CD14-positive monocyte (primary cell): Measurements from ENCODE around the gene OR52K2. TPM values are rescaled to one million over a fixed set of nuclear protein-coding genes. Genes with fewer than 3 reads are reported as not detected.

Source experiments
- DNase-seq, 3 donors: peaks; one replicate each; pipeline ENCODE4 v3.0.0-alpha.2; 2011 to 2022
- H2AFZ ChIP-seq: 2 replicates; pipeline ENCODE4 v1.6.0; 2012; ENCODE audit warnings: mild to moderate bottlenecking, low read depth, low read length, inconsistent platforms; ENCODE audit not compliant: insufficient read depth, poor library complexity, severe bottlenecking
- H3K27ac ChIP-seq, 2 donors: 1 replicate in 1 of 2; 2 replicates in 1 of 2; pipeline ENCODE4 v1.5.1; 2012 to 2013; ENCODE audit warnings: low read length in 2 of 2, control low read depth in 1 of 2, inconsistent platforms in 1 of 2, low read depth in 1 of 2, mild to moderate bottlenecking in 1 of 2
- H3K27me3 ChIP-seq, 2 donors: one replicate each; pipeline versions ENCODE4 v1.6.0 to v1.6.1; 2011 to 2013; ENCODE audit warnings: low read length in 2 of 2; ENCODE audit not compliant: control insufficient read depth in 2 of 2, insufficient read depth in 2 of 2
- H3K36me3 ChIP-seq, 2 donors: replicated peaks in 1 of 2; 1 replicate in 1 of 2; 2 replicates in 1 of 2; pipeline versions ENCODE4 v1.5.1 to v1.6.1; 2012 to 2013; ENCODE audit warnings: low read length in 2 of 2, control low read depth in 1 of 2, inconsistent platforms in 1 of 2, mild to moderate bottlenecking in 1 of 2; ENCODE audit not compliant: insufficient read depth in 2 of 2, control insufficient read depth in 1 of 2
- H3K4me1 ChIP-seq, 2 donors: 1 replicate in 1 of 2; 2 replicates in 1 of 2; pipeline versions ENCODE4 v1.5.1 to v1.6.1; 2012 to 2013; ENCODE audit warnings: low read length in 2 of 2, control low read depth in 1 of 2, inconsistent platforms in 1 of 2, mild to moderate bottlenecking in 1 of 2, moderate library complexity in 1 of 2; ENCODE audit not compliant: insufficient read depth in 2 of 2, control insufficient read depth in 1 of 2
- H3K4me2 ChIP-seq: replicated peaks from 2 replicates; pipeline ENCODE3; 2012; ENCODE audit warnings: low read length, moderate library complexity, mild to moderate bottlenecking; ENCODE audit not compliant: poor library complexity, severe bottlenecking; ENCODE audit errors: extremely low read depth
- H3K4me3 ChIP-seq, 3 experiments: fragments of 200-600 bp in 1 of 3; sonication (generic) in 1 of 3; replicated peaks in 1 of 3; 1 replicate in 2 of 3; 2 replicates in 1 of 3; pipeline ENCODE4 v1.5.1; 2011 to 2013; ENCODE audit warnings: low read length in 3 of 3, mild to moderate bottlenecking in 3 of 3, control low read depth in 2 of 3, low read depth in 2 of 3, inconsistent platforms in 1 of 3, moderate library complexity in 1 of 3
- H3K79me2 ChIP-seq: 2 replicates; pipeline ENCODE4 v1.6.0; 2012; ENCODE audit warnings: mild to moderate bottlenecking, control low read depth, inconsistent platforms, low read length, moderate library complexity; ENCODE audit not compliant: insufficient read depth
- H3K9ac ChIP-seq: 2 replicates; pipeline ENCODE4 v1.6.0; 2017; ENCODE audit warnings: low read length, mild to moderate bottlenecking; ENCODE audit not compliant: insufficient read depth, poor library complexity, severe bottlenecking
- H3K9me3 ChIP-seq, 2 donors: replicated peaks in 1 of 2; 1 replicate in 1 of 2; 2 replicates in 1 of 2; pipeline versions ENCODE4 v1.5.1 to v1.6.1; 2012 to 2013; ENCODE audit warnings: low read length in 2 of 2, control low read depth in 1 of 2; ENCODE audit not compliant: control insufficient read depth in 1 of 2, insufficient read depth in 1 of 2
- H4K20me1 ChIP-seq: 2 replicates; pipeline ENCODE4 v1.6.0; 2012; ENCODE audit warnings: mild to moderate bottlenecking, low read length, control low read depth, moderate library complexity; ENCODE audit not compliant: insufficient read depth
- H3K27ac Mint-ChIP-seq, 7 donors: one replicate each; pipeline ENCODE4 v1.8.0; 2020; ENCODE audit warnings: mild to moderate bottlenecking in 7 of 7, mixed read lengths in 7 of 7, moderate library complexity in 6 of 7, inconsistent platforms in 2 of 7
- H3K27me3 Mint-ChIP-seq, 3 donors: one replicate each; pipeline ENCODE4 v1.8.0; 2021 to 2022; ENCODE audit warnings: low read depth in 3 of 3, mild to moderate bottlenecking in 3 of 3, mixed read lengths in 3 of 3, moderate library complexity in 3 of 3, inconsistent platforms in 1 of 3
- H3K36me3 Mint-ChIP-seq, 2 donors: one replicate each; pipeline ENCODE4 v1.8.0; 2020; ENCODE audit warnings: mixed read lengths in 2 of 2, inconsistent platforms in 1 of 2, mild to moderate bottlenecking in 1 of 2
- H3K4me1 Mint-ChIP-seq: one replicate; pipeline ENCODE4 v1.8.0; 2020; ENCODE audit warnings: mild to moderate bottlenecking, mixed read lengths
- H3K4me3 Mint-ChIP-seq, 2 donors: one replicate each; pipeline ENCODE4 v1.8.0; 2020; ENCODE audit warnings: mild to moderate bottlenecking in 2 of 2, mixed read lengths in 2 of 2, moderate library complexity in 1 of 2
- H3K9me3 Mint-ChIP-seq, 7 donors: one replicate each; pipeline ENCODE4 v1.8.0; 2020 to 2022; ENCODE audit warnings: mixed read lengths in 7 of 7, mild to moderate bottlenecking in 6 of 7, moderate library complexity in 6 of 7, inconsistent platforms in 2 of 7
- WGBS: methylation state at CpG from one replicate; pipeline ENCODE4 v1.1.5; 2013; ENCODE audit warnings: missing lambda C conversion rate; ENCODE audit not compliant: insufficient coverage; 5-methylcytosine and 5-hydroxymethylcytosine counted together
- intact Hi-C, 2 donors: fragments of 100-400 bp; cut with micrococcal nuclease; formaldehyde crosslinking; loops; one replicate each; pipeline versions ENCODE4 v1.15.0 to v1.15.1; 2023
- polyA plus RNA-seq, 3 donors: library from polyadenylated mRNA; depleted of rRNA in 1 of 3; unstranded in 2 of 3; stranded (reverse) in 1 of 3; fragments of 300-500 nt in 2 of 3; fragments of >200 nt in 1 of 3; fragmentation: Illumina TruSeq in 2 of 3; gene quantifications; 1 replicate in 2 of 3; 2 replicates in 1 of 3; pipeline ENCODE4 v1.2.3, GENCODE V29; 2012 to 2021
- TF ChIP-seq, protein P1 (sequence below): fragments of 200-600 bp; IDR thresholded peaks from one replicate; pipeline ENCODE4 v1.8.0; 2022; ENCODE audit warnings: antibody characterized with exemption, mild to moderate bottlenecking

OR52K2 gene
- polyA plus RNA-seq, 3 donors: 0.16 to 1.5 (median 0.41) TPM

DNA sequence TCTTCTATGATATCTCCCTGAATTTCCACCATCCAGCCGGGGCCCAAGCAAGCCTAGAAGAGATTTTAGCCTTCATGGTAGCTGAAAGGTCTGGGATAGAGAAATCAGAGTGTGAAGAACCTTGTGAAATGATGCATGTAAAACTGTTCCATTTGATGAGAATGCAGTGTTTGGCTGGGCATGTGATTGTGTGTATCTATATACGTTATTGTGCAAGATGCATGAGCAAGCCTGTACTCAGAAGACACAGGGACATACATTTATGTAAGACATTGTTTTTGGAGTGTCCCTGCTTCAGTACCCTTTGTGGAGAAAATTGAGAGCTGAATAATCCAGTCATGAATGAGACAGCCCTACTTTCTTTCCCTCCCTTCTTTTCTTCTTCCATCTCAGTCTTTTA, 15.2 kb upstream of the OR52K2 start:
- no CpG with 5 or more reads among the region's 2 CpGs for whole genome bisulfite sequencing
- peaks cover 35% of the 10 kb centered on the region in 2 donors for H3K36me3 Mint-ChIP-seq
- peaks cover 52 to 66% of the 10 kb centered on the region in 2 donors for H3K4me1 ChIP-seq
- H3K27ac Mint-ChIP-seq: peak overlapping the region; percentile 87 to 93 (median 89)
- DNase-seq: peak; percentile 73 to 89 (median 80)
- no peaks in the 10 kb centered on the region for H3K27me3 Mint-ChIP-seq
- no peaks in the 10 kb centered on the region for H3K27me3 ChIP-seq
- peak overlapping the region in 1 of 3 experiments; percentile 22 for H3K4me3 ChIP-seq
- H3K36me3 ChIP-seq: no peaks in the 10 kb centered on the region
- TF ChIP-seq, protein P1, sequence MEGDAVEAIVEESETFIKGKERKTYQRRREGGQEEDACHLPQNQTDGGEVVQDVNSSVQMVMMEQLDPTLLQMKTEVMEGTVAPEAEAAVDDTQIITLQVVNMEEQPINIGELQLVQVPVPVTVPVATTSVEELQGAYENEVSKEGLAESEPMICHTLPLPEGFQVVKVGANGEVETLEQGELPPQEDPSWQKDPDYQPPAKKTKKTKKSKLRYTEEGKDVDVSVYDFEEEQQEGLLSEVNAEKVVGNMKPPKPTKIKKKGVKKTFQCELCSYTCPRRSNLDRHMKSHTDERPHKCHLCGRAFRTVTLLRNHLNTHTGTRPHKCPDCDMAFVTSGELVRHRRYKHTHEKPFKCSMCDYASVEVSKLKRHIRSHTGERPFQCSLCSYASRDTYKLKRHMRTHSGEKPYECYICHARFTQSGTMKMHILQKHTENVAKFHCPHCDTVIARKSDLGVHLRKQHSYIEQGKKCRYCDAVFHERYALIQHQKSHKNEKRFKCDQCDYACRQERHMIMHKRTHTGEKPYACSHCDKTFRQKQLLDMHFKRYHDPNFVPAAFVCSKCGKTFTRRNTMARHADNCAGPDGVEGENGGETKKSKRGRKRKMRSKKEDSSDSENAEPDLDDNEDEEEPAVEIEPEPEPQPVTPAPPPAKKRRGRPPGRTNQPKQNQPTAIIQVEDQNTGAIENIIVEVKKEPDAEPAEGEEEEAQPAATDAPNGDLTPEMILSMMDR: no peak
- H2AFZ ChIP-seq: no peak overlapping the region
- no peaks in the 10 kb centered on the region for H3K9me3 ChIP-seq
- intact Hi-C loops: loop anchor here in 1 of 2 donors (10.0 kb wide), 1 partner anchor 51 kb away; the partner anchor contains the start of gene OR52K1
- no peaks in the 10 kb centered on the region for H4K20me1 ChIP-seq
- H3K9me3 Mint-ChIP-seq: peaks cover 0 to 10% (median 3%) of the 10 kb centered on the region in 7 donors
- H3K4me3 Mint-ChIP-seq: peak overlapping the region in 1 of 2 donors; percentile 6
- no peak overlapping the region for H3K9ac ChIP-seq
- H3K4me1 Mint-ChIP-seq: peaks cover 65% of the 10 kb centered on the region
- H3K4me2 ChIP-seq: peak overlapping the region; percentile 25
- H3K79me2 ChIP-seq: peaks cover 9% of the 10 kb centered on the region
- H3K27ac ChIP-seq: peak overlapping the region; percentile 55 to 82

DNA sequence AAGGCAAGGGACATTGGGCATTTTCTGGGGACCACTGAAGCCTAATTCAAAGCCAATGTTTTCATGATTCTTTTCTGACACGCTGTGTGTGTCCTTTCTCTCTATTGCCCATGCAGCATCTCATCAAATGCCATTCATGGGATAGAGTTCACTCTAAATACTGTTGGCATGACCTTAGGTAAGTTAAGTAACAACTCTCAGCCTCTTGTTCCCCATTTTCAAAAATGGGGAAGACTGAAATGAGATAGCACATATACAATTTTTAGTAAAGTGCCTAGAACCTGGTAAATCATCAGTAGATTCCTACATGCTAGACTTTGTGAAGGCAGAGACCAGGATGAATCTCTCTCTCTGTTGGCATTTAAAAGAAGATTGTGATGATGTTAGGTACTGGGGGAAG, 12.7 kb upstream of the OR52K2 start:
- Histone ChIP-seq H4K20me1 (no peaks in the 10 kb centered on the region), H3K4me1 (peaks cover 57 to 69% of the 10 kb centered on the region in 2 donors), H3K9ac (no peak overlapping the region), H3K36me3 (no peaks in the 10 kb centered on the region), H3K4me2 (peak overlapping the region; percentile 12), H3K4me3 (no peak overlapping the region), H3K79me2 (peaks cover 9% of the 10 kb centered on the region), H3K27me3 (no peaks in the 10 kb centered on the region), H3K9me3 (no peaks in the 10 kb centered on the region), H3K27ac (peak overlapping the region in 1 of 2 donors; percentile 82), H2AFZ (no peak overlapping the region)
- Mint-ChIP-seq H3K27me3 (no peaks in the 10 kb centered on the region), H3K9me3 (peaks cover 0 to 26% (median 5%) of the 10 kb centered on the region in 7 donors), H3K4me1 (peaks cover 79% of the 10 kb centered on the region), H3K36me3 (peaks cover 18 to 31% of the 10 kb centered on the region in 2 donors), H3K4me3 (peak overlapping the region in 1 of 2 donors; percentile 47), H3K27ac (peak overlapping the region; percentile 72 to 86 (median 84))
- peak; percentile 38 to 64 (median 61) for DNase-seq
- TF ChIP-seq, protein P1: no peak
- no CpG with 5 or more reads among the region's 1 CpG for WGBS
- intact Hi-C loops: loop anchor here in 1 of 2 donors (10.0 kb wide), 1 partner anchor 48 kb away; the partner anchor contains the start of gene OR52K1
